Endothelial cell of umbilical vein (primary cell): ENCODE results near the gene RNU5B-1. TPM values are rescaled to one million over a fixed set of nuclear protein-coding genes. Genes with fewer than 3 reads are reported as not detected.

Source experiments
- BruUV-seq: library from RNA; stranded (reverse); fragments of 400-500 nt; replicated peaks from 2 replicates; lab custom pipeline; 2021; lab: Mats Ljungman, UMichigan
- CTCF ChIA-PET: fragments of 300-600, 350-600 bp; sonication (Branson Sonifier 250); formaldehyde crosslinking; loops from one replicate; lab custom pipeline; 2021; ENCODE audit warnings: antibody characterized with exemption, inconsistent platforms; lab: Charles Lee
- POLR2A ChIA-PET: fragments of 300-600, 350-600 bp; sonication (Branson Sonifier 250); formaldehyde crosslinking; loops from one replicate; lab custom pipeline; 2021; ENCODE audit warnings: antibody characterized with exemption, inconsistent platforms; lab: Charles Lee
- DNase-seq: peaks from one replicate; pipeline ENCODE4 v3.0.0-alpha.2; 2011; ENCODE audit warnings: low read depth, low spot score
- FAIRE-seq: peaks from 2 replicates; lab custom pipeline; 2011; peaks lifted over from hg19 to GRCh38; lab: Jason Lieb, UNC
- H2AFZ ChIP-seq: 2 replicates; pipeline ENCODE4 v1.6.0; 2012; ENCODE audit warnings: low read depth, low read length, control low read depth, inconsistent platforms
- H3K27ac ChIP-seq: 2 replicates; pipeline ENCODE4 v1.5.1; 2011; ENCODE audit warnings: low read depth, mild to moderate bottlenecking, control low read depth, low read length, moderate library complexity; ENCODE audit not compliant: insufficient read depth
- H3K27me3 ChIP-seq, 2 experiments: 2 replicates each; pipeline versions ENCODE4 v1.6.0 to v1.6.1; 2011; ENCODE audit warnings: low read length in 2 of 2, mixed read lengths in 1 of 2; ENCODE audit not compliant: control insufficient read depth in 2 of 2, insufficient read depth in 2 of 2
- H3K36me3 ChIP-seq, 2 experiments: 2 replicates in 1 of 2; 3 replicates in 1 of 2; pipeline ENCODE4 v1.5.1; 2011; ENCODE audit warnings: low read length in 2 of 2, mild to moderate bottlenecking in 1 of 2, moderate library complexity in 1 of 2; ENCODE audit not compliant: control insufficient read depth in 2 of 2, insufficient read depth in 2 of 2; ENCODE audit errors: extremely low read depth in 1 of 2
- H3K4me1 ChIP-seq: 3 replicates; pipeline ENCODE4 v1.5.1; 2011; ENCODE audit warnings: mild to moderate bottlenecking, low read length; ENCODE audit not compliant: control insufficient read depth, insufficient read depth; ENCODE audit errors: extremely low read depth
- H3K4me2 ChIP-seq: 2 replicates; pipeline ENCODE4 v1.6.1; 2011; ENCODE audit warnings: low read length, control low read depth, mixed read lengths; ENCODE audit not compliant: insufficient read depth
- H3K4me3 ChIP-seq, 3 experiments: fragments of 200-600 bp in 1 of 3; sonication (generic), shearing (Covaris generic) in 1 of 3; replicated peaks in 1 of 3; 2 replicates each; pipeline ENCODE4 v1.5.1; 2011 to 2016; ENCODE audit warnings: control low read depth in 3 of 3, low read length in 3 of 3, mild to moderate bottlenecking in 2 of 3, inconsistent platforms in 1 of 3, low read depth in 1 of 3, moderate library complexity in 1 of 3; ENCODE audit not compliant: insufficient read depth in 1 of 3
- H3K79me2 ChIP-seq: 2 replicates; pipeline ENCODE4 v1.6.0; 2012; ENCODE audit warnings: low read length, inconsistent platforms; ENCODE audit not compliant: control insufficient read depth, insufficient read depth
- H3K9ac ChIP-seq: replicated peaks from 2 replicates; pipeline ENCODE3; 2011; ENCODE audit warnings: low read length, control low read depth; ENCODE audit not compliant: insufficient read depth; ENCODE audit errors: extremely low read depth
- H3K9me1 ChIP-seq: replicated peaks from 3 replicates; pipeline ENCODE4 v1.6.0; 2011; ENCODE audit warnings: mild to moderate bottlenecking, low read length; ENCODE audit not compliant: control insufficient read depth, insufficient read depth; ENCODE audit errors: extremely low read depth
- H3K9me3 ChIP-seq: replicated peaks from 2 replicates; pipeline ENCODE4 v1.5.1; 2012; ENCODE audit warnings: low read length, inconsistent platforms; ENCODE audit not compliant: control insufficient read depth, insufficient read depth
- H4K20me1 ChIP-seq: replicated peaks from 2 replicates; pipeline ENCODE3; 2011; ENCODE audit warnings: mild to moderate bottlenecking, low read length; ENCODE audit not compliant: control insufficient read depth, insufficient read depth; ENCODE audit errors: extremely low read depth
- CTCF ChIP-seq, 2 donors: IDR thresholded peaks; 1 replicate in 1 of 2; 2 replicates in 1 of 2; pipeline ENCODE4 v1.5.1; 2011; ENCODE audit warnings: low read length in 2 of 2, mild to moderate bottlenecking in 2 of 2, moderate library complexity in 2 of 2, control low read depth in 1 of 2, inconsistent platforms in 1 of 2, low read depth in 1 of 2; ENCODE audit not compliant: insufficient read depth in 1 of 2; ENCODE audit errors: extremely low read depth in 1 of 2
- EZH2 ChIP-seq: IDR thresholded peaks from 2 replicates; pipeline ENCODE4 v1.6.1; 2012; ENCODE audit warnings: borderline replicate concordance, low read depth, mild to moderate bottlenecking, moderate library complexity, low read length, inconsistent platforms; ENCODE audit not compliant: severe bottlenecking
- FOS ChIP-seq: IDR thresholded peaks from 2 replicates; pipeline ENCODE4 v1.6.1; 2011; ENCODE audit warnings: mild to moderate bottlenecking, low read length, moderate library complexity, borderline replicate concordance; ENCODE audit not compliant: insufficient read depth
- GATA2 ChIP-seq: IDR thresholded peaks from 2 replicates; pipeline ENCODE4 v1.7.0; 2011; ENCODE audit warnings: low read depth, mild to moderate bottlenecking, moderate library complexity, mixed read lengths, low read length; ENCODE audit not compliant: insufficient read length, insufficient read depth
- JUN ChIP-seq: IDR thresholded peaks from 2 replicates; pipeline ENCODE4 v1.6.1; 2011; ENCODE audit warnings: borderline replicate concordance, low read depth; ENCODE audit not compliant: insufficient read length, insufficient read depth
- MYC ChIP-seq: IDR thresholded peaks from one replicate; pipeline ENCODE4 v1.6.1; 2011; ENCODE audit warnings: mild to moderate bottlenecking, low read depth, low read length
- POLR2A ChIP-seq: IDR thresholded peaks from 2 replicates; pipeline ENCODE4 v1.6.1; 2012; ENCODE audit warnings: low read depth, mild to moderate bottlenecking, control low read depth, low read length
- POLR2AphosphoS5 ChIP-seq: IDR thresholded peaks from 2 replicates; pipeline ENCODE4 v1.6.1; 2012; ENCODE audit warnings: low read depth, mild to moderate bottlenecking, control low read depth, low read length, moderate library complexity; ENCODE audit not compliant: insufficient read depth
- dilution Hi-C: fragments of 300-500 bp; cut with MboI; formaldehyde crosslinking; loops from one replicate; pipeline ENCODE4 v1.15.0; 2019; ENCODE audit warnings: low sequenced_read_pairs; ENCODE audit not compliant: extremely low pct_ligation_motif_present
- intact Hi-C: fragments of 100-400 bp; cut with micrococcal nuclease; formaldehyde crosslinking; loops from one replicate; pipeline ENCODE4 v1.10.0; 2022
- polyA plus RNA-seq, 4 experiments: library from polyadenylated mRNA; depleted of rRNA in 3 of 4; stranded (reverse) in 3 of 4; unstranded in 1 of 4; fragments of >200 nt; gene quantifications; 2 replicates each; pipeline versions ENCODE4 v1.2.1 to v1.2.3, GENCODE V29; 2011 to 2012; ENCODE audit warnings: missing spikeins in 1 of 4
- total RNA-seq: library from RNA; stranded (reverse); gene quantifications from 2 replicates; pipeline ENCODE4 v1.2.3, GENCODE V29; 2021
- TF ChIP-seq, protein P1 (sequence below): IDR thresholded peaks from 2 replicates; pipeline ENCODE4 v1.6.1; 2011; ENCODE audit not compliant: insufficient read depth, insufficient read length

Gene RNU5B-1
- total and polyA plus RNA-seq, 2 donors (not counting 3 experiments of a cell fraction or from before 2014, with no cell fraction given) = not detected

- Histone ChIP-seq H3K27ac (no peak overlapping the region), H3K79me2 (no peaks in the 10 kb centered on the region), H3K9me1 (no peaks in the 10 kb centered on the region), H3K4me2 (no peak overlapping the region), H3K4me3 (no peak overlapping the region), H3K4me1 (no peaks in the 10 kb centered on the region), H3K27me3 (peaks cover 0 to 3% of the 10 kb centered on the region in 2 experiments), H4K20me1 (no peaks in the 10 kb centered on the region), H2AFZ (no peak overlapping the region), H3K36me3 (no peaks in the 10 kb centered on the region), H3K9me3 (no peaks in the 10 kb centered on the region), H3K9ac (no peak overlapping the region)
- DNase-seq = no peak
- no peak for FAIRE-seq
- TF ChIP-seq CTCF (IDR thresholded peaks at IDR 0.05; ENCODE audit: extremely low read depth in 1 of 2, insufficient read depth in 1 of 2, low read depth in 1 of 2, low read length in 2 of 2) = no peak
- TF ChIP-seq JUN = no peak
- no peak for TF ChIP-seq EZH2
- no peak for TF ChIP-seq GATA2
- no peak for TF ChIP-seq POLR2A
- TF ChIP-seq MYC = no peak
- TF ChIP-seq, protein P1, sequence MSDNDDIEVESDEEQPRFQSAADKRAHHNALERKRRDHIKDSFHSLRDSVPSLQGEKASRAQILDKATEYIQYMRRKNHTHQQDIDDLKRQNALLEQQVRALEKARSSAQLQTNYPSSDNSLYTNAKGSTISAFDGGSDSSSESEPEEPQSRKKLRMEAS = no peak
- no peak for TF ChIP-seq FOS
- no peak for TF ChIP-seq POLR2AphosphoS5
- ChIA-PET CTCF (no interaction called here), POLR2A (no interaction called here)
- dilution Hi-C loops = no loop called here
- no TSS peak for BruUV-seq
- intact Hi-C loops = no loop called here
Observed at GRCh38 chr15:65333148-65333820, 28.8 kb downstream of the RNU5B-1 start.
